ENCODE results near the gene CRELD2.
A peak's percentile ranks its signal among the peaks of the same experiment; 100 is the strongest.

CRELD2 gene

GRCh38 chr22:49917974-49918910, at the start of gene CRELD2, which contains the start of gene ALG12:
Gene CRELD2 (plus strand): TSS chr22:49918634. CDS start chr22:49918770, 136 bp downstream.
Gene ALG12 (minus strand): TSS chr22:49918438. CDS start chr22:49913765, 4,673 bp downstream.
- DNase-seq, result peak; percentile 97 to 98

GRCh38 chr22:49869086-49869830, 49.2 kb upstream of the CRELD2 start:
- no peak for DNase-seq

GRCh38 chr22:49869845-49870712, 48.4 kb upstream of the CRELD2 start:
- no peak for DNase-seq

DNA sequence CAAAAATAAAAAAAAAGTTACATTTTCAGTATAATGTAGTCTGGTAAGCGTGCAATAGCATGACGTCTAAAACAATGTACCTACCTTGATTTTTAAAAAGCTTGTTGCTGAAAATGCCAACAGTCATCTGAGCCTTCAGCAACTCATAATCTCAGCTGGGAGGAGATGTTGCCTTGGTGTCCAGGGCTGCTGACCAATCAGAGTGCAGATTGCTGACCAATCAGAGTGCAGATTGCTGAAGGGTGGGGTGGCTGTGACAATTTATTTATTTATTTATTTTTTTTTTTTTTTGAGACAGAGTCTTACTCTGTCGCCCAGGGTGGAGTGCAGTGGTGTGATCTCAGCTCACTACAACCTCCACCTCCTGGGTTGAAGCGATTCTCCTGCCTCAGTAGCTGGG, 47.0 kb upstream of the CRELD2 start:
- DNase-seq, result no peak

DNA sequence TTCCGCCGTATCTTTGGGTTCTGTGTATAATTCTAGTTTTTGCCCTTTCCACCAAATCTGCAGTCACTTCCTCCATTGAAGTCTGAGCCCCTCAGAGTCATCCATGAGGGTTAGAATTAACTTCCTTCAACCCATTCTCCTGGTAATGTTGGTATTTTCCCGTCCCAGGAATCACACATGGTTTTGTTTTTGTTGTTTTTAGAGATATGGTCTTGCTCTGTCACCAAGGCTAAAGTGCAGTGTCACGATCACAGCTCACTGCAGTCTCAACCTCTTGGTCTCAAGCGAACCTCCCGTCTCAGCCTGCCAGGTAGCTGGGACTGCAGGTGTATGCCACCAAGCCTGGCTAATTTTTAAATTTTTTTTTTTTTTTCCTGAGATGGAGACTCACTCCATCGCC, 46.1 kb upstream of the CRELD2 start:
- no peak for DNase-seq

- DNase-seq, result no peak
Measured at GRCh38 chr22:49873228-49873940, 45.0 kb upstream of the CRELD2 start.

- no peak for DNase-seq
Measured at GRCh38 chr22:49877642-49878041, 40.8 kb upstream of the CRELD2 start.

- DNase-seq, result no peak
Measured at GRCh38 chr22:49878206-49878605, 40.2 kb upstream of the CRELD2 start.

DNA sequence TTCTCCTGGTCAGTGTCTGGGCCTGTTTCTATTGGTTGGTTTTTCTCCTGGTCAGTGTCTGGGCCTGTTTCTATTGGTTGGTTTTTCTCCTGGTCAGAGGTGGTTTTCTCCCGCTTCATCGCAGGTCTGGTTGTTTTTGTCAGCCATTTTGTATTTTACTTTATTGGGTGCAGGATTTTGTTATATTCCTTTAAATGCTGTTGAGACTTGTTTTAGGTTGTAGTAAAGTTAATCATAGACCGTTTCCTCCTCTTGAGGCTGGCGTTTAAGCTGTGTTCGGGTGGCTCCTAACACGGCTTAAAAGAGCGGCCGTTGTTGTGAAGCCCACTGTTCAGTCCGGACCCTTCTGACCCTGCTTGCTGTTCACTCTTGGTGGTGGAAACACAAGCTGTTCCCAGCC, 38.6 kb upstream of the CRELD2 start:
- no peak for DNase-seq

- DNase-seq, result peak; percentile 32 to 40
Measured at GRCh38 chr22:49880281-49880680, 38.2 kb upstream of the CRELD2 start.

GRCh38 chr22:49881856-49882255, 36.6 kb upstream of the CRELD2 start:
- DNase-seq, result no peak

DNA sequence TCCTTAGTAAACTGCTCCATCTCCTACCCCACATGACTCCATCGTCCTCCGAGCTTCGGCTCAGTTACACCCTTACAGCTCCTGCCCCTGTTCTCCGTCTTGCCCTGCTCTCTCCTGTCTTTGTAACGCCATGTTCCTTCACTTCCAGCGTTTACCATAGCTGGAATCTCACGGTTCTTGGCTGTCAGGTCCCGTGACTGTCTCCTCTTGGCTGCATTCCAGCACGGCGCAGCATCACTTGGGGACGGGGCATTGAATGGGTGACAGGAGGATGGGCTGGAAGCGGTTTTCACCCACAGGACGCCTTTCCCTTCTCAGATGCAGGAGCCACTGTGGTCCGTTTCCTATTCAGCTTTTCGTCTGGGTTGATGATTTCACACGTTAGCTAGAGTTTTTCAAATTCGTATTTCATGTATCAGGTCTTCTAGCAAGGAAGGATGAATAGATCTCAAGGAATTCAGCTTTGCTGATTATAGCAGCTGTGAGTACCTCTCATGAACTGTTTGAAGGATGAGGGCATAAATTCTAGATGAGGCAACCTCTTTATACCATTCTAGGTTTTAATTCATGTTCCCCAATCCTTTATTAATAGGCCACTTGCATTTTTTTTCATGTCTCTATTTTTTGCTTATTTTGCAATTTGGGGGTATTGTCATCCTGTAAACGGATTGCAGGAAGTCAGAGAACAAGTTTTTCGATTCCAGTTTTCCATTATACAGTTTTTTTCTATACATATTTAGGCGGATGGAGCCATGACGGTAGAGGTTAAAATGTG, 35.7 kb upstream of the CRELD2 start:
- DNase-seq, result no peak

DNA sequence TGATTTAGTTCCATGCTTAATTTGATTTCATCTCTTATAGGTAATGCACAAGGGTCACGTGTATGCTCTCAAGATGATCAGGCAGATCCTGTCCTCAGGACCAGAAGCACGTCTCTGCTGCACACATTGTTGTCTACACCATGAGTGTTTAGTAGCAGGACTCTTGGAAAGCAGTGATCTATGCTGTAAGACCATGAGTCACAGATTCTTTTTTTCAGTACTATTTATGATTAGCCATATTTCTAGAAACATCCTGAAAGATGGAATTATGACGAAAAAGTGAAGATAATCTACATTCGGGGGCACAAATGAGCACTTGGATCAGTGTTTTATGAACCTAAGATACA, 35.2 kb upstream of the CRELD2 start:
- no peak for DNase-seq

- no peak for DNase-seq
Measured at GRCh38 chr22:49884075-49884474, 34.4 kb upstream of the CRELD2 start.

- DNase-seq, result no peak
Measured at GRCh38 chr22:49884503-49885260, 33.8 kb upstream of the CRELD2 start.

DNA sequence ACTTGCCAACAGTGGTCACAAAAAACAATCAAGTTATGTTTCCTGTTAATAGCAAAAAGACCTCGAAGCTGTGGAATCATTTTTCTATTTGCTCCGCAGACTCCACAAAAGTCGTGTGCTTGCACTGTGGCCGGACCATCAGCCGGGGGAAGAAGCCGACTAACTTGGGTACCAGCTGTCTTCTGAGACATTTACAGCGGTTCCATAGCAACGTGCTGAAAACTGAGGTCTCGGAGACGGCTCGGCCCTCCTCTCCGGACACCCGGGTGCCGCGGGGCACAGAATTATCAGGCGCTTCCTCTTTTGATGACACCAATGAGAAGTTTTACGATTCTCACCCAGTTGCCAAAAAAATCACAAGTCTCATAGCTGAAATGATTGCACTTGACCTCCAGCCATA, 33.2 kb upstream of the CRELD2 start:
- no peak for DNase-seq

- DNase-seq, result no peak
Measured at GRCh38 chr22:49885881-49886280, 32.6 kb upstream of the CRELD2 start.

DNA sequence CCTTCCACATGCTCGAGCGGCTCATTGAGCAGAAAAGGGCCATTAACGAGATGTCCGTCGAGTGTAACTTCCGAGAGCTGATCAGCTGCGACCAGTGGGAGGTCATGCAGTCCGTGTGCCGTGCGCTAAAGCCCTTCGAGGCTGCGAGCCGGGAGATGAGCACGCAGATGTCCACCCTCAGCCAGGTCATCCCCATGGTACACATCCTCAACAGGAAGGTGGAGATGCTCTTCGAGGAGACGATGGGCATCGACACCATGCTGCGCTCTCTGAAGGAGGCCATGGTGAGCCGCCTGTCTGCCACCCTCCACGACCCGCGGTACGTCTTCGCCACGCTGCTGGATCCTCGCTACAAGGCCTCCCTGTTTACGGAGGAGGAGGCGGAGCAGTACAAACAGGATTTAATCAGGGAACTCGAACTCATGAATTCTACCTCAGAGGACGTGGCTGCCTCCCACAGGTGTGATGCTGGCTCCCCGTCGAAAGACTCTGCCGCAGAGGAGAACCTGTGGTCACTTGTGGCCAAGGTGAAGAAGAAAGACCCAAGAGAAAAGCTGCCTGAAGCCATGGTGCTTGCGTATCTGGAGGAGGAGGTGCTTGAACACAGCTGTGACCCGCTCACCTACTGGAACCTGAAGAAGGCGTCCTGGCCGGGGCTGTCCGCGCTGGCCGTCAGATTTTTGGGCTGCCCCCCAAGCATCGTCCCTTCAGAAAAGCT, 31.9 kb upstream of the CRELD2 start:
- no peak for DNase-seq

GRCh38 chr22:49887064-49887451, 31.4 kb upstream of the CRELD2 start:
- DNase-seq, result no peak

DNA sequence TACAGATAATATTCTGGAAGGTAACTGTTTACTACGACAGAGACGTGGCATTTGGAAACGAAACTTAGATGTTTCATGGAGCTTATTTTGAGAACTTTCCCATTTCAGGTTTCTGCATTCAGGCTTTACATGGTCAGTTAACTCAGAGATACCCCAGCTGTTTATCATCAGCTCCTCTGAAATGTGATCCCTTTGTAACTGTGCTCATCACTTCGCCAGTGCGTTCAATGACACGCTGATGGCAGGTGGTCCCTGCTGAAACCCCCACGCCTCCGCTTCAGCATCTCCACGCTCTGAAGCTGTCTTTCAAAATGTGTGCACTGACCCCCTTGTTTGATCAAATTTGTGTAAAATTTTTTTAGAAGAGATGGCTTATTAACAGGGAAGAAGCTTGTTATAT, 30.7 kb upstream of the CRELD2 start:
- DNase-seq, result no peak

Data from activated T-cell treated with anti-CD3 and anti-CD28 coated beads, Interleukin-2, amount 50 U/mL, for 48 hours (primary cell).